Left renal pelvis (tissue), 4 donors: Measurements from ENCODE around the gene MCCC1. TPM values are rescaled to one million over a fixed set of nuclear protein-coding genes. Genes with fewer than 3 reads are reported as not detected.
A peak's percentile ranks its signal among the peaks of the same experiment; 100 is the strongest.

Experiments used
- DNase-seq, 4 donors: peaks; one replicate each; pipeline ENCODE4 v3.0.0-alpha.2; 2013; ENCODE audit warnings: low read depth in 4 of 4, low spot score in 3 of 4
- polyA plus RNA-seq, 4 donors: library from polyadenylated mRNA; unstranded; fragments of 120-200 nt; gene quantifications; one replicate each; pipeline ENCODE4 v1.2.1, GENCODE V29; 2013; ENCODE audit not compliant: insufficient read length in 4 of 4

Gene MCCC1
- polyA plus RNA-seq, 4 donors, result 23.5 to 62.8 (median 55.5) TPM

DNA sequence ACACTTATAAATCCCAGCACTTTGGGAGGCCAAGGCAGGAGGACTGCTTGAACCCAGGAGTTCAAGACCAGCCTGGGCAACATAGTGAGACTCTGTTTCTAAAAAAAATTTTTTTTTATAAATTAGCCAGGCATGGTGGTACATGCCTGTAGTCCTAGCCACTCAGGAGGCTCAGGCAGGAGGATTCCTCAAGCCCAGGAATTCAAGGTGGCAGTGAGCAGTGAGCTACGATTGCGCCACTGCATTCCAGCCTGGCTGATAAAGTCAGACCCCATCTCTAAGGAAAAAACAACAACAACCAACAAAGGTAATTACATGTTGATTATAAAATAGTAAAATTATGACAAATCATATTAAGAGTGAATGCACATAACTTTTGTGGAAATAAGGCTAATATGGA is 40.9 kb downstream of the MCCC1 start:
- DNase-seq, result no peak

DNA sequence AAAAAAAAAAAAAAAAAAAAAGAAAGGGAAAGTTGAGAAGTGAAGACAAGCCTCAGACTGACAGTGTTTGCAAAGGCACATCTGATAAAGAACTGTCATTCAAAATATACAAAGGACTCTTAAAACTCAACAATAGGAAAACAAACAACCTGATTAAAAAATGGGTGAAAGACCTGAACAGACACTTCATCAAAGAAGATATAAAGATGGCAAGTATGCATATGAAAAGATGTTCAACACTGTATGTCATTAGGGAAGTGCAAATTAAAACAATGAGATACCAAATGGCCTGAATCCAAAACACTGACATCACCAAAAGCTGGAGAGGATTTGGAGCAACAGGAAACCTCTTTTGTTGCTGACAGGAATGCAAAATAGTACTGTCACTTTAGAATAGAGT is 48.6 kb downstream of the MCCC1 start:
- no peak for DNase-seq

DNA sequence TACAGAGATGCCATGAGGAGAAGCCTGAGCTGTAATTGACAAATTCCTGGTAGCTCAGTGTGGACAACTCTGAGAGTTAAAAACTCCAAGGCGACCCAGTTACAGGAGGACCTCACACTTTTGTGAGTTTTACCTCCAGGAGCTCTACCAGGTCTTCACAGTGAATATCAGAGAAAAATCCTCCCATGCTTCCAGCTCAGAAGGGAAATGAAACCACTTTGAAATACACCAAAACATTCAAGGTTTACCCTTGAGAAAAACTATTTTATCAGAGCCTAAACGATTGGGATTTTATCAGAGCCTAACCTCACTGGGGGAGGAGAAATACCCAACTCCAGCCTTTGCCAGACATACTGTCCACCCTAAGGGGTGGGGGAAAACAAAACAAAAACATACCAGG is 52.4 kb downstream of the MCCC1 start:
- no peak for DNase-seq

DNA sequence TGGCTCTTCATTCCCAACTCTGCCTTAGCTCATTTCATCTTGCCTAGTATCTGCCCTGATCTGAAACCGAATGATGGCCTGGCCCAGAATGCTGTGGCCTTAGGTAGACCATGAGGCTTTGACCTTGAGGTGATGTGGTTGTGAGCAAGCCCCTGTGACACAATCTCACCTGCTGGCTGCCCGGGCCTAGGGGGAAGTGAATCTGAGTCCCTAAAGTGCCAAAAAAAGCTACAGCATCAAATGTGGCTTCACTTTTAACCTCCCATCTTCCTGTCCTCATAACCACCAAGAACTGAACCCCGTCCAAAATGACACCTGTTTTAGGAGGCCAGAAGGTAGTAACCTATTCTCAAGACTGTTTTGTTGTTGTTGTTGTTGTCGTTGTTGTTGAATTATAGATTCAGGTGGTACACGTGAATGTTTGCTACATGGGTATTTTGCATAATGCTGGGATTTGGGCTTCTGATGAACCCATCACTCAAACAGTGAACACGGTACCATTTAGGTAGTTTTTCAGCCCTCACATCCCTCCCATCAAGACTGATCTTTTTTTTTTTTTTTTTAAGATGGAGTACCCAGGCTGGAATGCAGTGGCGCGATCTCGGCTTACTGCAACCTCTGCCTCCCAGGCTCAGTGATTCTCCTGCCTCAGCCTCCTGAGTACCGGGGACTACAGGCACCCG is 54.6 kb downstream of the MCCC1 start:
- DNase-seq, result no peak

DNA sequence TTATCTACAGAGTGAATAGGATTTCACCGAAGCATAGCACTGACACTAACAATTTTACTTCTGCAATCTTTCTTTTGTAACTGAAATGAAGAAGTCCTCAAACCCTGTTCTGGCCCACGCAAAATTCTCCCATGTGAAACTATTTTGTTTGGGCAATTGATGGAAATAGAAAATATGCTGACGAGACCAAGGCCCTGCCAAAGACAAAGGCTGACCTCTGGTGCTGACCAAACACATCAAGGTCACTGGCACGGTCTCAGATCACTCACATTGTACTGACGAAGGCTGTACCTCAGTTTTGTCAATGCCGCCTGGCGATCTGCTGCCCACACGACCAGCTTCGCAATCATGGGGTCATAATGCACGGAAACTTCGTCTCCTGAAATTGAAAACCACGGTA is 60.5 kb downstream of the MCCC1 start:
- DNase-seq, result no peak

DNA sequence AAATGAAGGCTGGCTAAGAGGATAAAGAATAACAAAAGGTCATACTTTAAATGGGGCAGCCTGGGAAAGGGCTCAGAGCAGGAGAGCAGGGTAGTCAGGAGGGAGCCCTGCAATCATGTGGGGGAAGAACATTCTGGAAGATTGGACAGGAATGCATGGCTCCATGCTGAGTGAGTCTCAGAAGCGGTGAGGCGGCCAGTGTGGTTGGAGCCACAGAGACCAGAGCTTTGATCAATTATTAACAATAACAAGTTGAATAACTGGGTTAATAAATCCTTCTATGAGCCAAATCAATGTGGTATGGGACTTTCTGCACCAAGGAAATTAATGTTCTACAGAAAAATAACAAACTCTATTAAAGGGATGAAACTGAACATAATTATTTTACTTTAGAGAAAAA is 61.1 kb downstream of the MCCC1 start:
- peak in 1 of 4 donors; percentile 5 for DNase-seq

DNA sequence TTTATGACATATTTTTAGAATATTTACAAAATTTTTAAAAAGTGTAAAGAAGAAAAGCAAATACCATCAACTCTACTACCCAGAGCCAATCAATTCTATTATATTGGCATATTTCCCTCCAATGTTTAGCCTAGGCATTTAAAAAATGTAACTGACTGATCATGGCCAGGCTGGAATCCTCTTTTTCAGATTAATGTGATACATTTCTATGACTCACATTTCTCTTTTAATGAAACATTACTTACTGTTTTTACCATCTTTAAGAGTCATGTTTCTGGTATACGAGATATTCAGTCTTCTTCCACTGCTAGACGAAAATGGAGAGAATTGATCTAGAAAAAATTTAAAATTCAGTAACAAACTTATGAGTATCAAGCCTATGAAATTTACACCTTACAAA is 65.5 kb downstream of the MCCC1 start:
- no peak for DNase-seq

DNA sequence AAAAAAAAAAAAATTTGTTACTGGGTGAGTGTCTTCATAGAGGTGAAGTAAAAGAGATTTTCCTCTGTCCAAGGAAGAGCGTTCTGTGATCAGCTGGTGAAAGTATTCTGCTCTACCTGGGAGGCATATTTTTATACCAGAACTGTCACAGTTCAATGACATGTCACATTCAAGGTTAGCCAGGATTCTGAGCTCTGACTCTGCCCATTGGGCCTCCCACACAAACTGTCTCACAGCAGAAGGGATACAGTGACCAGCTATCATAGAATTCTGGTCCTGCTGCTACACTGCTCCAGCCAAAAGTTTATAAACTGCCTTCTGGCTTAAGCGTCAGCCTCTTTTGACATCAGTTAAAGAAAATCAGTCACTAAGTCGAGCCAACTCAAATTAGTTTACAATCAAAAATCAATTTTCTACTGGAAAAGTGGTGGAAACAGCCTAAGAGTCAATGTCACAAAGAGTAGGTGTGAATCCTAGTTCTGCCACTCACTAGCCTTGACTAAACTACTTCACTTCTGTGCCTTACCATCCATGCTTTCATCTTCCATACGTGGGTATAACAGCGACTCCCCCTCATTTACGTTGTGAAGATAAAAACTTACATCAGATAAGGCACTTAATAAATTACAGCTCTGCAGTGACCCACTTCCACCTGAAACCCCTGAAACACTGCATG is 66.3 kb downstream of the MCCC1 start:
- no peak for DNase-seq

DNA sequence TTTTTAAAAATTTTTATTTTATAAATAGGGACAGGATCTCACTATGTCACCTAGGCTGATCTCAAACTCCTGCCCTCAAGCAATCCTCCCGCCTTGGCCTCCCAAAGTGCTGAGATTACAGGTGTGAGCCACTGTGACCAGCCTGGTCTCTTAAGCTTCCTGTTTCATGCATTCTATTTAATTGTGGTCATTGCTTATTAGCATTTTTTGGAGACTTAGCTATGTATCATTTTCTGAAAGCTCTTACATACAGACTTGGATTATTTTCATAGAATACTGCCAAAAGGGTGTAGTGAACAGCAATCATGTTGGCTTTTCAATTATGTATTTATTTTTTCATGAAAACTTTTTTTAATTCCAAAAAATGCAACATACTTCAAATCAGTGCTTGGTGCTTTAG is 67.5 kb downstream of the MCCC1 start:
- DNase-seq, result no peak

DNA sequence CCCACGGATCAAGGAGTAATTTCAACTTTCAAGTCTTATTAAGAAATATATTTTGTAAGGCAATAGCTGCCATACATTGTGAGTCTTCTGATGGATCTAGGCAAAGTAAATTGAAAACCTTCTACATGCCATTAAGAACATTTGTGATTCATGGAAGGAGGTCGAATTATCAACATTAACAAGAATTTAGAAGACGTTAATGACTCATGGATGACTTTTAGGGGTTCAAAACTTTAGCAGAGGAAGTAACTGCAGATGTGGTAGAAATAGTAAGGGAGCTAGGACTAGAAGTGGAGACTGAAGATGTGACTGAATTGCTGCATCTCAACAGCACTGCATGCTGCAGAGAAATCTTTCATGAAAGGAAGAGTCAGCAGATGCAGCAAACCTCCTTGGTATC is 70.9 kb downstream of the MCCC1 start:
- DNase-seq, result no peak

DNA sequence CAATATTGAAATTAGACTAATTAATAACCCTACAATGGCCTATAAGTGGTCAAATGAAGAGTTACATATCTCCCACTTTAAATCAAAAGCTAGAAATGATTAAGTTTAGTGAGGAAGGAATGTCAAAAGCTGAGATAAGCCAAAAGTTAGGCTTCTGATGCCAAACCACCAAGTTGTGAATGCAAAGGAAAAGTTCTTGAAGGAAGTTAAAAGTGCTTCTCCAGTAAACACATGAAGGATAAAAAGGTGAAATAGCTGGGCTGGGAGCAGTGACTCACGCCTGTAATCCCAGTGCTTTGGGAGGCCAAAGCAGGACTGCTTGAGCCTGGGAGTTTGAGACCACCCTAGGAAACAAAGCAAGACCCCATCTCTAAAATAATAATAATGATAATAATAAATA is 72.0 kb downstream of the MCCC1 start:
- no peak for DNase-seq

DNA sequence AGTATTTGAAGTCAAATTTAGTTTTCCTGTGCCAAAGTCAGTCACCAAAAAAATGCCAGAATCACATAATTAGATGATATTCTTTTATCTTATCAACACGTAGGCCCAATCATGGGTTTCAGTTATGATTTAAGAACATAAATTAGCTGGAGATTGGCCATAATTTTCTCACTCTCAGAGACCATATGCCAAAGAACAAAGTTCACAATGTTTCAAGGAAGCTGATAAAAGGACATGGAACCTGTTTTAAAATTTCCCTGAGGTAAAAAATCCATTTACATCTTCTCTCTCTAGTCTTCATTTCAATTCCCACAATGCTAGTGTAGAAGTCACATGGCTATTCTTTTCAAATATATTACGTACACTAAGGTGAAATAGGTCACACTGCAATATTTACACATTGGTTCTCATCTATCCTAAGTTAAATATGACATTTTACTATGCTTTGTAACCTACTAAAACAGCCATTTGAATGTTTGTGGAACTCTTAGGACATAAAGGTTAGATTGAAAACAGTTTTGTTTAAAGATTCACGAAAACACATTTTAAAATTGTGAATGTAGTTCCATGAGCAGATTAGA is 76.3 kb downstream of the MCCC1 start:
- no peak for DNase-seq

DNA sequence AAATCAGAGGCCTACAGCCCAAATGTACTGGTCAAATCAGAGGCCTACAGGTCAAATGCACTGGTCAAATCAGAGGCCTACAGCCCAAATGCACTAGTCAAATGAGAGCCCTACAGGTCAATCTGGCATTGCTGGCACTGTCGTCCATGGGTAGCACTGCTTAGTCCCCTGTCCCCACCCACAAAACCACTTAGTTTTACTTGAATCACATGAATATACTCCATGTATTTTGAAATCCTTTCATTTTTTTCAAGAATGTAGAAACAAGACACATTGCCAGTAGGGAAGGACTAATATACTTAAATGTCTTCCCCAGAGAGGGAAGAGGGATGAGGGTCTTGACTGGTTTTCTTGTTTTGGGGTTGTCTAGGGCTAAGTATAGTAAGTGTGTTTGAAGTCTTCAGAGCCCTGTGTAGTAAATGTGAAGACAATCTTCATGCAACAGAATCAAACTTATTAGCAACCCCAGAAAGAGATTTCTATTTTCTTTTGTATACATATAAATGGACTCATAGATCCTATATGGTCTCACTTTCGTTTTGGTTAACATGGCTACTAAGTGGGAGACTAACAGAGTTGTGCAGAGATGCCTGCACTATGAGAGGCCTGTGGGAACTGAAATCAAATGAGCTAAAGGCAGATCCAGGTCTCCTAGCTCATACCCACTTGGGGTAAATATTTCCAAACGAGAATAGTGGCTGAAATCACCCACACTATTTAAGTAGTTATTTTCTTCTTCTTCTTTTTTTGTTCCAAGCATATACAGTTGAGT is 80.7 kb downstream of the MCCC1 start:
- DNase-seq, result no peak

DNA sequence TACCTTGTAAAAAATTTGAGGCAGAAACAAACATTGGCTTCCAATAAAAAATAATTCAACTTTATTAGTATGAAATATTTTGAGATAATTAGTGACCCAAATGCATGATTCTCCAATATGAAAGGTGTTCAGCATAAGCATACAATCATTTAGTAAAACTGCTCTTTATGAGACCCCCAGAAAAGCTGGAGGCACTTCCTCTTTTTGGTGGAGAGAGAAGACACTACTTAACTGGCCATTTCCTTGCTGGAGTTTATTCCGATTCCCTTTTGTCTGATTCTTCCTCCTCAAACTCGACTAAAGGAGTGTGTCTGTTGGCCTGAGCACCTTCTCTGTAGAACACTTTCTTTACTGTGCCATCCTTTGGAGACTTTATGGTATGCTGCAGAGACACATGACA is 84.1 kb downstream of the MCCC1 start:
- no peak for DNase-seq

DNA sequence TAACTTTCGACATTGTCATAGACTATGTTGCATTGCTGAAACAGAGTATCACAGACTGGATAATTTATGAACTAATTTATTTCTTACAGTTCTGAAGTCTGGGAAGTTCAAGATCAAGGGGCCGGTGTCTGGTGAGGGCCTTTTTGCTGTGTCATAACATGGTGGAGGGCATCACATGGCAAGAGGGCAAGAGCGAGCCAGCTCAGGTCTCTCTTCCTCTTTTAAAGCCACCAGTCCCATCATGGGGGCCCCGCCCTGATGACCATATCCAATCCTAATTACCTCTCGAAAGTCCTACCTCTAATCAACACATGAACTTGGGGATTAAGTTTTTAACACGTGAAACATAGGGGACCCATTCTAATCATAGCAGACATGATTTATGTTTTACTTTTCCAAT is 85.4 kb downstream of the MCCC1 start:
- DNase-seq, result no peak

DNA sequence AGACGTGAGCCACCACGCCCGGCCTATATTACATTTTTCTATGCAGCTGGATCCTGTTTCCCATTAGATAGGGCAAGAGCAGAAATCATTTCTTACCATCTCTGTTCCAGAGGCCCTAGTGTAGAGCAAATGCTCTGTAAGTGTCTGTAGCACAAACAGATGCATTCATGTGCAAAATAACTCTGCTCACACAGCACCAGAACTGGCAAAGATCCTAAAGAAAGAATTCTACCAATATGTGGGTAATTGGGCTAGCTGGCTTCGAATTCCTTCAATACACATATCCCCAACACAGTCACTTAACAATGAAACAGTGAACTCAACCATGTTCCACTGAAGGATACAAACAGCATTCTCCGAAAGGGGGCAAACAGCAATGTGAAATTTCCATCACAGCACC is 86.2 kb downstream of the MCCC1 start:
- DNase-seq, result no peak

DNA sequence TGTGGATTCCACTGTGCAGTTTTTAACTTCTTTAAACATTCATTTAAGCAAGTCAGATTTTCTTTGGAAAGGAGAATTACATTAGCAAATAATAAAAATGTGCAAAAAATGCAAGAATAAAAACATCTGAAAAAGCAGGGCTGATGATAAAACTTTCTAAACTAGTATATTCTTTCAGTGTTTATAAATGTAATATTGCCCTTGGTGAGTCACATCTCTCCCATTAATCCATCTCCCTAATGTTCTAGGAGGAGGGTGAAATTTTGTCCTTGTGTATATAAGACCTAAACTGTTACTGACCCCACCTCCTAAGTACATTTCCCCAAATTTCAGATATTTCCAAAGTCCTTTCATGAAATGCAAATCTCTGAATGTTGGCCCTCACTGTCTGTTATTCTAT is 90.5 kb downstream of the MCCC1 start:
- DNase-seq, result no peak

DNA sequence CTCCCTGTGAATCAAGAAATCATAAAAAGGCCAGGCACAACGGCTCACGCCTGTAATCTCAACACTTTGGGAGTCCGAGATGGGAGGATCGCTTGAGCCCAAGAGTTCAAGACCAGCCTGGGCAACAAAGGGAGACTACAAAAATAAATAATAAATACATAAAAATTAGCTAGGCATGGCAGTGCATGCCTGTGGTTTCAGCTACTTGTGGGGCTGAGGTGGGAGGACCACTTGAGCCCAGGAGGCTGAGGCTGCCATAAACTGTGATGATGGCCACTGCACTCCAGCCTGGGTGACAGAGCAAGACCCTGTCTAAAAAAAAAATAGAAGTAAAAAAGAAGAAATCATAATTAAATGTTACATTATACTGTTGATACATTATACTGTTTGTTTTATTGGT is 91.0 kb downstream of the MCCC1 start:
- DNase-seq, result no peak

DNA sequence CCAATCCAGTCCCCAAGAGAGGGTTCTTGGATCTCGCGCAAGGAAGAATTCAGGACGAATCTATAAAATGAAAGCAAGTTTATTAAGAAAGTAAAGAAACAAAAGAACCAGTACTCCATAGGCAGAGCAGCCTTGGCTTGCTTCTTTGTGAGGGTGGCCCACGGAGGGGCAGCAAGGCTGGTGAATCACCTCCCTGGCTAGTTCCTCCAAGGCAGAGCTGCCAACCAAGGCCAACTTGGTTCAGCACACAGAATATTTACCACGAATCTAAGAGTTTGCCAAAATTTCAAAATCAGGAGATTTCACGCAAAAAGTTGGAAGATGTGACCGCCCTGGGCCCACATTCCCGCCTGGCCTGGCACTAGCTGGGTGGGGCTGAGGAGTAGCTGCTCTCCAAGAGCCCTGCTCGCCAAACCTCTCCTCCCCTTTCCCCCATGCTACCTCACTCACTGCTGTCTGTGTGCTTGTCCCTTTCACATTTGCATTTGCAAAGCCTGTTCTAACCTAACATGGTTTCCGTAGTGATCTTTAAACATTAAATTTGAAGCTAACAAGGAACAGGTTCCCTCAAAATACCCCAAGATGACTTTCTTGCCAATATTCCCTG is 92.8 kb downstream of the MCCC1 start:
- DNase-seq, result no peak

DNA sequence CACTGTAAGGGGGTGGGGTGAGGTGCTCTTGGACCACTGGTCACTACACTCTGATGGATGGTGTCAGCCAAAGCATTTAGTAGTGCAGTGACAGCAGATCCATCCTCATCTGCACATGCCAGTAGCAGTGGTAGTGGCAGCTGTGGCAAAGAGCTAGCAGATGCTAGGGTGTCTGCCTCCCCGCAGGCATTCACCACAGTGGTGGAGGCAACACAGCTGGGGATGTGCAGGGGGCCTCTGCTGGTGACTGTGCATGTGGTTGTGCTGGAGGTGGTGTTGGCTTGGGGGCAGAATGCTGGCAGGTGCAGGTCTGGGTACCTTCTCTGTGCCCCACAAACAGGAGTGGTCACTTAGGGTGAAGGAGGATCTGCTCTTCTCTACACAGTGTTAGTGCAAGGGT is 99.5 kb downstream of the MCCC1 start:
- no peak for DNase-seq
